IPS-NIHi11 (cell line): Measurements from ENCODE around the gene TAGLN3.

ENCODE experiments used
- DNase-seq: peaks from one replicate; pipeline ENCODE4 v3.0.0; 2012; ENCODE audit warnings: mixed read lengths, low spot score

The TAGLN3 gene

GRCh38 chr3:111998636-111999483 lies at the start of gene TAGLN3:
TSS of gene TAGLN3 (plus strand) at chr3:111998922. CDS start at chr3:111999423, 501 bp downstream.
- peak; percentile 73 for DNase-seq

GRCh38 chr3:111949712-111950111 lies 49.0 kb upstream of the TAGLN3 start:
- no peak for DNase-seq

GRCh38 chr3:111951032-111951431 lies 47.7 kb upstream of the TAGLN3 start:
- no peak for DNase-seq

- no peak for DNase-seq
These were observed 46.6 kb upstream of the TAGLN3 start for GRCh38 chr3:111952086-111952485.

GRCh38 chr3:111952866-111953450 lies 45.8 kb upstream of the TAGLN3 start:
- no peak for DNase-seq

GRCh38 chr3:111954228-111954990 lies 44.3 kb upstream of the TAGLN3 start:
- DNase-seq, result no peak

- DNase-seq, result no peak
These were observed 42.8 kb upstream of the TAGLN3 start for GRCh38 chr3:111955876-111956275.

- DNase-seq, result no peak
These were observed 42.3 kb upstream of the TAGLN3 start for GRCh38 chr3:111956449-111956848.

- peak; percentile 42 for DNase-seq
These were observed 41.6 kb upstream of the TAGLN3 start for GRCh38 chr3:111956995-111957734.

- no peak for DNase-seq
These were observed 37.1 kb upstream of the TAGLN3 start for GRCh38 chr3:111961461-111962164.

- DNase-seq, result no peak
These were observed 35.3 kb upstream of the TAGLN3 start for GRCh38 chr3:111963424-111963823.

- DNase-seq, result no peak
These were observed 33.2 kb upstream of the TAGLN3 start for GRCh38 chr3:111965484-111965883.

GRCh38 chr3:111967068-111967467 lies 31.7 kb upstream of the TAGLN3 start:
- DNase-seq, result no peak

- peak; percentile 68 for DNase-seq
These were observed 31.0 kb upstream of the TAGLN3 start for GRCh38 chr3:111967651-111968274.

GRCh38 chr3:111968319-111969054 lies 30.2 kb upstream of the TAGLN3 start:
- no peak for DNase-seq

- no peak for DNase-seq
These were observed 28.3 kb upstream of the TAGLN3 start for GRCh38 chr3:111970376-111970775.

GRCh38 chr3:111971533-111972130 lies 27.1 kb upstream of the TAGLN3 start:
- DNase-seq, result no peak

GRCh38 chr3:111972891-111973290 lies 25.8 kb upstream of the TAGLN3 start:
- no peak for DNase-seq

GRCh38 chr3:111975131-111975530 lies 23.6 kb upstream of the TAGLN3 start:
- no peak for DNase-seq

- DNase-seq, result no peak
These were observed 22.5 kb upstream of the TAGLN3 start for GRCh38 chr3:111976254-111976653.
